NCI-H1694 (cell line): Measurements from ENCODE around the gene KIAA0319L.
A peak's percentile ranks its signal among the peaks of the same experiment; 100 is the strongest.
"Not testable (repeated sequence)": the region's sequence is repeated elsewhere in the genome, so short reads cannot be mapped to it uniquely, and the experiment has no call there.

ENCODE experiments used
- DNase-seq: peaks from one replicate; lab custom pipeline; 2025; lab: John Stamatoyannopoulos, UW

Gene KIAA0319L

GRCh38 chr1:35486858-35487408 lies 70.3 kb downstream of the KIAA0319L start:
- DNase-seq = no peak

GRCh38 chr1:35481229-35481628 lies 76.0 kb downstream of the KIAA0319L start:
- no peak for DNase-seq

GRCh38 chr1:35477870-35478269 lies 79.3 kb downstream of the KIAA0319L start:
- DNase-seq = no peak

- DNase-seq = no peak
Measured at GRCh38 chr1:35475856-35476674, 81.1 kb downstream of the KIAA0319L start.

GRCh38 chr1:35475356-35475755 lies 81.8 kb downstream of the KIAA0319L start:
- DNase-seq = no peak

- DNase-seq = not testable (repeated sequence)
Measured at GRCh38 chr1:35473216-35473615, 84.0 kb downstream of the KIAA0319L start.

- no peak for DNase-seq
Measured at GRCh38 chr1:35470977-35471613, 86.1 kb downstream of the KIAA0319L start.

GRCh38 chr1:35466120-35466519 lies 91.1 kb downstream of the KIAA0319L start:
- no peak for DNase-seq

- not testable (repeated sequence) for DNase-seq
Measured at GRCh38 chr1:35463749-35464148, 93.5 kb downstream of the KIAA0319L start.

- DNase-seq = no peak
Measured at GRCh38 chr1:35463232-35463631, 94.0 kb downstream of the KIAA0319L start.

- DNase-seq = no peak
Measured at GRCh38 chr1:35461966-35462651, 95.1 kb downstream of the KIAA0319L start.

GRCh38 chr1:35460796-35461195 lies 96.4 kb downstream of the KIAA0319L start:
- no peak for DNase-seq

- no peak for DNase-seq
Measured at GRCh38 chr1:35454616-35455015, 102.6 kb downstream of the KIAA0319L start.

GRCh38 chr1:35454176-35454575 lies 103.0 kb downstream of the KIAA0319L start:
- no peak for DNase-seq

- peak; percentile 1 for DNase-seq
Measured at GRCh38 chr1:35453031-35453430, 104.2 kb downstream of the KIAA0319L start.

- DNase-seq = no peak
Measured at GRCh38 chr1:35452106-35452774, 105.0 kb downstream of the KIAA0319L start.

- peak; percentile 47 for DNase-seq
Measured at GRCh38 chr1:35451125-35451528, 106.1 kb downstream of the KIAA0319L start.

GRCh38 chr1:35449334-35450008 lies 107.7 kb downstream of the KIAA0319L start:
- no peak for DNase-seq

- DNase-seq = no peak
Measured at GRCh38 chr1:35448344-35448801, 108.8 kb downstream of the KIAA0319L start.

- DNase-seq = no peak
Measured at GRCh38 chr1:35447278-35447677, 109.9 kb downstream of the KIAA0319L start.

- DNase-seq = no peak
Measured at GRCh38 chr1:35444519-35444774, 112.8 kb downstream of the KIAA0319L start.
